K562 (cell line): Measurements from ENCODE around the gene C1QBP. TPM values are rescaled to one million over a fixed set of nuclear protein-coding genes. Genes with fewer than 3 reads are reported as not detected.

Experiments used
- CC2D1A ChIP-seq: fragments of 450-650 bp; IDR thresholded peaks from 2 replicates; pipeline ENCODE4 v1.6.1; 2017; ENCODE audit warnings: mild to moderate bottlenecking
- CCNT2 ChIP-seq: IDR thresholded peaks from 2 replicates; pipeline ENCODE4 v1.6.1; 2011; ENCODE audit warnings: borderline replicate concordance, low read depth, mild to moderate bottlenecking, moderate library complexity, mixed read lengths, low read length; ENCODE audit not compliant: insufficient read length; ENCODE audit errors: extremely low read depth
- EWSR1 ChIP-seq: fragments of 450-650 bp; IDR thresholded peaks from 2 replicates; pipeline ENCODE4 v1.6.1; 2018; ENCODE audit warnings: borderline replicate concordance, mild to moderate bottlenecking, low read depth, moderate library complexity; ENCODE audit not compliant: partially characterized antibody
- IFI16 ChIP-seq: fragments of 250-450 bp; sonication (Bioruptor Pico); IDR thresholded peaks from 2 replicates; pipeline ENCODE4 v2.1.2; 2022; ENCODE audit warnings: mild to moderate bottlenecking, inconsistent platforms
- JUND ChIP-seq, 2 experiments: IDR thresholded peaks; 2 replicates in 1 of 2; 3 replicates in 1 of 2; pipeline ENCODE4 v1.6.1; 2011; ENCODE audit warnings: borderline replicate concordance in 2 of 2, low read depth in 2 of 2, low read length in 2 of 2, improper control_type of control experiment in 1 of 2, missing biosample characterization in 1 of 2, missing genetic modification characterization in 1 of 2, missing genetic modification reagents in 1 of 2
- MCM3 ChIP-seq: fragments of 450-650 bp; IDR thresholded peaks from 2 replicates; pipeline ENCODE4 v1.6.1; 2016
- NR2F6 ChIP-seq: fragments of 450-650 bp; formaldehyde crosslinking; IDR thresholded peaks from 2 replicates; pipeline ENCODE4 v1.4.0; 2020; ENCODE audit warnings: mild to moderate bottlenecking
- POLR3A ChIP-seq: IDR thresholded peaks from 2 replicates; pipeline ENCODE4 v1.6.1; 2011; ENCODE audit warnings: borderline replicate concordance, mild to moderate bottlenecking, moderate library complexity; ENCODE audit not compliant: insufficient read length, insufficient read depth; ENCODE audit errors: extremely low read depth
- PPARD ChIP-seq: fragments of 250-450 bp; sonication (Bioruptor Pico); IDR thresholded peaks from 2 replicates; pipeline ENCODE4 v1.8.0; 2022; ENCODE audit warnings: inconsistent platforms, mild to moderate bottlenecking, moderate library complexity
- SP2 ChIP-seq: IDR thresholded peaks from 2 replicates; pipeline ENCODE4 v1.6.1; 2011; ENCODE audit warnings: mild to moderate bottlenecking, low read depth, low read length, moderate library complexity; ENCODE audit not compliant: poor library complexity, severe bottlenecking; ENCODE audit errors: extremely low read depth
- ZNF175 ChIP-seq: fragments of 200-800 bp; sonication (Bioruptor generic); IDR thresholded peaks from 2 replicates; pipeline ENCODE4 v1.6.1; 2016; ENCODE audit warnings: low read depth, mild to moderate bottlenecking, missing genetic modification characterization, missing compliant biosample characterization
- ZNF212 ChIP-seq: fragments of 450-650 bp; formaldehyde crosslinking; IDR thresholded peaks from 2 replicates; pipeline ENCODE4 v1.4.0; 2020; ENCODE audit warnings: mild to moderate bottlenecking
- ZNF436 ChIP-seq: fragments of 250-450, 450-650 bp; sonication (Bioruptor Pico); formaldehyde crosslinking; IDR thresholded peaks from 2 replicates; pipeline ENCODE4 v1.7.0; 2020; ENCODE audit warnings: mild to moderate bottlenecking
- ZNF644 ChIP-seq: fragments of 200-800 bp; sonication (Bioruptor generic); IDR thresholded peaks from 2 replicates; pipeline ENCODE4 v1.6.1; 2016; ENCODE audit warnings: low read depth, missing genetic modification characterization, missing compliant biosample characterization
- ZNF717 ChIP-seq: fragments of 250-450 bp; sonication (Bioruptor Pico); IDR thresholded peaks from 2 replicates; pipeline ENCODE4 v1.5.0; 2021
- polyA plus RNA-seq, 8 experiments: library from polyadenylated mRNA; depleted of rRNA in 4 of 8; stranded (reverse) in 5 of 8; unstranded in 3 of 8; fragments of >200 nt; fragmentation: Nextera tagmentation in 2 of 8; fragmentation: Illumina TruSeq in 1 of 8; extraction: Ambion mirVana in 2 of 8; extraction: Trizol in 1 of 8; gene quantifications; 2 replicates each; pipeline versions ENCODE4 v1.2.1 to v1.2.3, GENCODE V29; 2011 to 2014; ENCODE audit warnings: inconsistent platforms in 1 of 8, missing spikeins in 1 of 8
- total RNA-seq, 7 experiments: library from RNA; depleted of rRNA in 6 of 7; stranded (reverse); fragments of >200 nt in 6 of 7; fragmentation: Illumina TruSeq in 2 of 7; extraction: Trizol in 2 of 7; gene quantifications; 2 replicates each; pipeline versions ENCODE4 v1.2.1 to v1.2.3, GENCODE V29; 2011 to 2021; ENCODE audit warnings: low replicate concordance in 1 of 7
- TF ChIP-seq, protein P1 (sequence below): sonication (generic); formaldehyde crosslinking; IDR thresholded peaks from 2 replicates; pipeline ENCODE4 v1.8.1; 2023; ENCODE audit warnings: mild to moderate bottlenecking, missing genetic modification reagents, moderate library complexity
- TF ChIP-seq, protein P2 (sequence below): fragments of 450-650 bp; IDR thresholded peaks from 2 replicates; pipeline ENCODE4 v1.7.0; 2016; ENCODE audit warnings: borderline replicate concordance
- TF ChIP-seq, protein P3 (sequence below): fragments of 450-650 bp; formaldehyde crosslinking; IDR thresholded peaks from 2 replicates; pipeline ENCODE4 v1.4.0; 2020; ENCODE audit warnings: mild to moderate bottlenecking, moderate library complexity
- TF ChIP-seq, protein P4 (sequence below): sonication (generic); formaldehyde crosslinking; IDR thresholded peaks from 2 replicates; pipeline ENCODE4 v1.8.0; 2023; ENCODE audit warnings: mild to moderate bottlenecking, missing genetic modification reagents
- TF ChIP-seq, protein P5 (sequence below): sonication (generic); formaldehyde crosslinking; IDR thresholded peaks from 2 replicates; pipeline ENCODE4 v1.9.0; 2022; ENCODE audit warnings: mild to moderate bottlenecking, missing genetic modification reagents

Gene C1QBP
- total and polyA plus RNA-seq, 9 of the 15 experiments (the other 6 are each of a cell fraction or from before 2014, with no cell fraction given), result 90.7 to 665 (median 414) TPM

DNA sequence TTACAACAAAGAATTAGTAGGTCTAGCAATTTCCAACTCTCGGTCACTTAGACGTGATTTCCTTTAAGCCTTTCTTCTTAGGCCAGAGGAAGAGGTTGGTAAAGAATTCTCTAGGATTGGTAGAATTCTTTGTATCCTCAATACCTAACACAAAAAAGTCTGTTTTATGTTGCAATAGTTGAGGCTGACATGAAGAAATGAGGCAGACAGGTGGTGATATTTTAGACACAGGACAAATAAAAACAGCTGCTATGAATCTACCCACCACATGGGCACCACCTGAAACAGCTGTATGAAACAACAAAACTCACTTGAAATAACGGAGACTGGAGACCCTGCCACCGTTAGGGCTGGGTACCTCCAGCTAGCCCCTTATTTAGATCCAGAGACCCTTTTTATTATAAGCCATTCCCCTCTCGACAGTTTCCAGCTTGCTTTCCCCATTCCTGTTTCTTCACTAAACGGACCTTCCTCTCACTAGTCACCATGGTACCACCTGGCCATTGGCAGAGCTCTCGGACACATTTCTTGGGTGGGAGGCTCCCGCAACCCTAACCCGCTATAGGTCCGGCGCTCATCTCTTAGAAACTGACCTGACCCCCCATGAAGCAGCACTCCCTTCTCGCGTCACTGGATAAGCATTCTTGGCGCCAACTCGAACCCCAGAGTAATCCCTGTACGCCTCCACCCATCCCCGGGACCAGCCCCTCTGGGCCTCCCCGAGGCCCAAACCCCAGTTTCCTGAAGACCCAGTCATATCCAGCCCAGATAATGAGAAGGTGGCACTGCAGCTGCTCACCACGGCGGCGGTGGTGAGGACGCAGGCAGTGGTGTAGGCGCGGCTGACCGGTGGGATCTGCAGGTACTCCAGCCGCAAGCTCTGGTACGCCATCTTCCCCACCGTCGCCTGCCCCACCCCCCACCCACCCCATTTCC, 46.6 kb upstream of the C1QBP start, which contains the start of gene DERL2 (continued):
- TF ChIP-seq, protein P1, sequence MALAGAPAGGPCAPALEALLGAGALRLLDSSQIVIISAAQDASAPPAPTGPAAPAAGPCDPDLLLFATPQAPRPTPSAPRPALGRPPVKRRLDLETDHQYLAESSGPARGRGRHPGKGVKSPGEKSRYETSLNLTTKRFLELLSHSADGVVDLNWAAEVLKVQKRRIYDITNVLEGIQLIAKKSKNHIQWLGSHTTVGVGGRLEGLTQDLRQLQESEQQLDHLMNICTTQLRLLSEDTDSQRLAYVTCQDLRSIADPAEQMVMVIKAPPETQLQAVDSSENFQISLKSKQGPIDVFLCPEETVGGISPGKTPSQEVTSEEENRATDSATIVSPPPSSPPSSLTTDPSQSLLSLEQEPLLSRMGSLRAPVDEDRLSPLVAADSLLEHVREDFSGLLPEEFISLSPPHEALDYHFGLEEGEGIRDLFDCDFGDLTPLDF, result no peak
- TF ChIP-seq, protein P2, sequence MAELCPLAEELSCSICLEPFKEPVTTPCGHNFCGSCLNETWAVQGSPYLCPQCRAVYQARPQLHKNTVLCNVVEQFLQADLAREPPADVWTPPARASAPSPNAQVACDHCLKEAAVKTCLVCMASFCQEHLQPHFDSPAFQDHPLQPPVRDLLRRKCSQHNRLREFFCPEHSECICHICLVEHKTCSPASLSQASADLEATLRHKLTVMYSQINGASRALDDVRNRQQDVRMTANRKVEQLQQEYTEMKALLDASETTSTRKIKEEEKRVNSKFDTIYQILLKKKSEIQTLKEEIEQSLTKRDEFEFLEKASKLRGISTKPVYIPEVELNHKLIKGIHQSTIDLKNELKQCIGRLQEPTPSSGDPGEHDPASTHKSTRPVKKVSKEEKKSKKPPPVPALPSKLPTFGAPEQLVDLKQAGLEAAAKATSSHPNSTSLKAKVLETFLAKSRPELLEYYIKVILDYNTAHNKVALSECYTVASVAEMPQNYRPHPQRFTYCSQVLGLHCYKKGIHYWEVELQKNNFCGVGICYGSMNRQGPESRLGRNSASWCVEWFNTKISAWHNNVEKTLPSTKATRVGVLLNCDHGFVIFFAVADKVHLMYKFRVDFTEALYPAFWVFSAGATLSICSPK, result no peak
- TF ChIP-seq ZNF644 (tag) (no peak), ZNF175 (CRISPR knock-in tag) (no peak), IFI16 (CRISPR knock-in tag) (no peak), ZNF717 (CRISPR knock-in tag) (no peak), POLR3A (no peak), SP2 (no peak), MCM3 (no peak), PPARD (no peak), EWSR1 (no peak), CC2D1A (no peak), NR2F6 (no peak), ZNF212 (CRISPR knock-in tag) (no peak), ZNF436 (CRISPR knock-in tag) (no peak), JUND (IDR thresholded peaks at IDR 0.05; ENCODE audit: borderline replicate concordance, low read depth, low read length) (no peak), JUND (tag; IDR thresholded peaks at IDR 0.05; ENCODE audit: borderline replicate concordance, low read depth, low read length) (no peak), CCNT2 (no peak)
- TF ChIP-seq, protein P3, sequence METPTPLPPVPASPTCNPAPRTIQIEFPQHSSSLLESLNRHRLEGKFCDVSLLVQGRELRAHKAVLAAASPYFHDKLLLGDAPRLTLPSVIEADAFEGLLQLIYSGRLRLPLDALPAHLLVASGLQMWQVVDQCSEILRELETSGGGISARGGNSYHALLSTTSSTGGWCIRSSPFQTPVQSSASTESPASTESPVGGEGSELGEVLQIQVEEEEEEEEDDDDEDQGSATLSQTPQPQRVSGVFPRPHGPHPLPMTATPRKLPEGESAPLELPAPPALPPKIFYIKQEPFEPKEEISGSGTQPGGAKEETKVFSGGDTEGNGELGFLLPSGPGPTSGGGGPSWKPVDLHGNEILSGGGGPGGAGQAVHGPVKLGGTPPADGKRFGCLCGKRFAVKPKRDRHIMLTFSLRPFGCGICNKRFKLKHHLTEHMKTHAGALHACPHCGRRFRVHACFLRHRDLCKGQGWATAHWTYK, result no peak
- TF ChIP-seq, protein P4, sequence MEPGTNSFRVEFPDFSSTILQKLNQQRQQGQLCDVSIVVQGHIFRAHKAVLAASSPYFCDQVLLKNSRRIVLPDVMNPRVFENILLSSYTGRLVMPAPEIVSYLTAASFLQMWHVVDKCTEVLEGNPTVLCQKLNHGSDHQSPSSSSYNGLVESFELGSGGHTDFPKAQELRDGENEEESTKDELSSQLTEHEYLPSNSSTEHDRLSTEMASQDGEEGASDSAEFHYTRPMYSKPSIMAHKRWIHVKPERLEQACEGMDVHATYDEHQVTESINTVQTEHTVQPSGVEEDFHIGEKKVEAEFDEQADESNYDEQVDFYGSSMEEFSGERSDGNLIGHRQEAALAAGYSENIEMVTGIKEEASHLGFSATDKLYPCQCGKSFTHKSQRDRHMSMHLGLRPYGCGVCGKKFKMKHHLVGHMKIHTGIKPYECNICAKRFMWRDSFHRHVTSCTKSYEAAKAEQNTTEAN, result no peak
- TF ChIP-seq, protein P5, sequence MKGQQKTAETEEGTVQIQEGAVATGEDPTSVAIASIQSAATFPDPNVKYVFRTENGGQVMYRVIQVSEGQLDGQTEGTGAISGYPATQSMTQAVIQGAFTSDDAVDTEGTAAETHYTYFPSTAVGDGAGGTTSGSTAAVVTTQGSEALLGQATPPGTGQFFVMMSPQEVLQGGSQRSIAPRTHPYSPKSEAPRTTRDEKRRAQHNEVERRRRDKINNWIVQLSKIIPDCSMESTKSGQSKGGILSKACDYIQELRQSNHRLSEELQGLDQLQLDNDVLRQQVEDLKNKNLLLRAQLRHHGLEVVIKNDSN (CRISPR knock-in tag), result no peak
